Superior temporal gyrus (tissue), 1 donor: ENCODE results near the gene NHLRC2.

ENCODE experiments used
- DNase-seq: peaks from one replicate; pipeline ENCODE4 v3.0.0-alpha.2; 2016; ENCODE audit errors: extremely low spot score

Gene NHLRC2

GRCh38 chr10:113865901-113866300 lies 11.4 kb downstream of the NHLRC2 start:
- no peak for DNase-seq

GRCh38 chr10:113866551-113867394 lies 12.3 kb downstream of the NHLRC2 start:
- DNase-seq: no peak

- DNase-seq: no peak
Measured at GRCh38 chr10:113867904-113868303, 13.4 kb downstream of the NHLRC2 start.

GRCh38 chr10:113869789-113870188 lies 15.3 kb downstream of the NHLRC2 start:
- DNase-seq: no peak

- DNase-seq: no peak
Measured at GRCh38 chr10:113872139-113873030, 17.9 kb downstream of the NHLRC2 start.

GRCh38 chr10:113875212-113875611 lies 20.8 kb downstream of the NHLRC2 start:
- DNase-seq: no peak

GRCh38 chr10:113876461-113876860 lies 22.0 kb downstream of the NHLRC2 start:
- DNase-seq: no peak

- no peak for DNase-seq
Measured at GRCh38 chr10:113879691-113880090, 25.2 kb downstream of the NHLRC2 start.

GRCh38 chr10:113880236-113880635 lies 25.8 kb downstream of the NHLRC2 start:
- no peak for DNase-seq

GRCh38 chr10:113882240-113882639 lies 27.8 kb downstream of the NHLRC2 start:
- DNase-seq: no peak

- DNase-seq: no peak
Measured at GRCh38 chr10:113889911-113890310, 35.5 kb downstream of the NHLRC2 start.

- no peak for DNase-seq
Measured at GRCh38 chr10:113890769-113891168, 36.3 kb downstream of the NHLRC2 start.

- peak; percentile 60 for DNase-seq
Measured at GRCh38 chr10:113891476-113891875, 37.0 kb downstream of the NHLRC2 start.

- DNase-seq: peak; percentile 54
Measured at GRCh38 chr10:113893570-113893969, 39.1 kb downstream of the NHLRC2 start.

GRCh38 chr10:113894581-113894980 lies 40.1 kb downstream of the NHLRC2 start:
- peak; percentile 64 for DNase-seq

- DNase-seq: no peak
Measured at GRCh38 chr10:113895018-113895417, 40.6 kb downstream of the NHLRC2 start.

GRCh38 chr10:113897693-113898618 lies 43.5 kb downstream of the NHLRC2 start:
- peak; percentile 38 for DNase-seq

- DNase-seq: peak; percentile 36
Measured at GRCh38 chr10:113899952-113900598, 45.6 kb downstream of the NHLRC2 start.

GRCh38 chr10:113905756-113906155 lies 51.3 kb downstream of the NHLRC2 start:
- no peak for DNase-seq

- DNase-seq: no peak
Measured at GRCh38 chr10:113907166-113907565, 52.7 kb downstream of the NHLRC2 start.

GRCh38 chr10:113908236-113908635 lies 53.8 kb downstream of the NHLRC2 start:
- no peak for DNase-seq
